Neural cell (in vitro differentiated cells): Measurements from ENCODE around the gene HSD3B1. TPM values are rescaled to one million over a fixed set of nuclear protein-coding genes. Genes with fewer than 3 reads are reported as not detected.

Source experiments
- H2AFZ ChIP-seq: fragments of 200-600, 300-800 bp; sonication (generic), shearing (Covaris generic); 2 replicates; pipeline ENCODE4 v1.6.0; 2014; ENCODE audit warnings: low read depth, mild to moderate bottlenecking, antibody characterized with exemption, low read length, moderate library complexity
- H3F3A ChIP-seq: fragments of 200-600 bp; shearing (Covaris generic); 2 replicates; pipeline ENCODE4 v1.6.1; 2016; ENCODE audit warnings: mild to moderate bottlenecking, moderate library complexity, mixed read lengths, antibody characterized with exemption, low read length; ENCODE audit not compliant: insufficient read depth, poor library complexity, severe bottlenecking
- H3K27ac ChIP-seq: fragments of 200-600, 300-800 bp; sonication (generic), shearing (Covaris generic); 2 replicates; pipeline ENCODE4 v1.5.1; 2014; ENCODE audit warnings: mild to moderate bottlenecking, low read length, moderate library complexity
- H3K27me3 ChIP-seq: fragments of 300-800, 200-600 bp; sonication (generic), shearing (Covaris generic); 2 replicates; pipeline ENCODE4 v1.6.0; 2014; ENCODE audit warnings: mild to moderate bottlenecking, low read depth, low read length, moderate library complexity; ENCODE audit not compliant: insufficient read depth
- H3K36me3 ChIP-seq: fragments of 300-800, 200-600 bp; sonication (generic), shearing (Covaris generic); 2 replicates; pipeline ENCODE4 v1.5.1; 2014; ENCODE audit warnings: mild to moderate bottlenecking, antibody characterized with exemption, low read length, moderate library complexity; ENCODE audit not compliant: insufficient read depth
- H3K4me2 ChIP-seq: fragments of 300-800, 200-600 bp; sonication (generic), shearing (Covaris generic); 2 replicates; pipeline ENCODE4 v1.6.0; 2014; ENCODE audit warnings: mild to moderate bottlenecking, low read length
- H3K4me3 ChIP-seq: fragments of 300-800, 200-600 bp; sonication (generic), shearing (Covaris generic); 2 replicates; pipeline ENCODE4 v1.5.1; 2014; ENCODE audit warnings: mild to moderate bottlenecking, low read length, moderate library complexity
- H3K79me2 ChIP-seq: fragments of 200-600 bp; shearing (Covaris generic); replicated peaks from 2 replicates; pipeline ENCODE4 v1.6.0; 2014; ENCODE audit warnings: mild to moderate bottlenecking, low read length, moderate library complexity; ENCODE audit not compliant: insufficient read depth
- H3K9ac ChIP-seq: fragments of 300-800, 200-600 bp; sonication (generic), shearing (Covaris generic); 2 replicates; pipeline ENCODE4 v1.6.1; 2016; ENCODE audit warnings: mild to moderate bottlenecking, low read length, mixed read lengths
- H3K9me2 ChIP-seq: fragments of 200-600 bp; shearing (Covaris generic); 2 replicates; pipeline ENCODE4 v1.6.1; 2016; ENCODE audit warnings: mild to moderate bottlenecking, low read length, mixed read lengths; ENCODE audit not compliant: insufficient read depth
- H3K9me3 ChIP-seq: fragments of 200-600, 300-800 bp; sonication (generic), shearing (Covaris generic); 2 replicates; pipeline ENCODE4 v1.6.1; 2016; ENCODE audit warnings: mild to moderate bottlenecking, mixed run types, low read length, moderate library complexity, mixed read lengths
- H4K20me1 ChIP-seq: fragments of 200-600 bp; shearing (Covaris generic); 2 replicates; pipeline ENCODE4 v1.6.1; 2016; ENCODE audit warnings: mild to moderate bottlenecking, mixed run types; ENCODE audit not compliant: insufficient read depth
- CTCF ChIP-seq: fragments of 450-650 bp; IDR thresholded peaks from 2 replicates; pipeline ENCODE4 v1.5.1; 2014; ENCODE audit warnings: antibody characterized with exemption, mild to moderate bottlenecking, moderate library complexity; ENCODE audit not compliant: poor library complexity, severe bottlenecking
- EP300 ChIP-seq: fragments of 450-650 bp; conservative IDR thresholded peaks from 2 replicates; pipeline ENCODE4 v1.6.1; 2014; ENCODE audit warnings: antibody characterized with exemption, mild to moderate bottlenecking, moderate library complexity; ENCODE audit not compliant: poor library complexity, severe bottlenecking
- EZH2 ChIP-seq: fragments of 200-600, 300-800 bp; shearing (Covaris generic), sonication (generic); IDR thresholded peaks from 2 replicates; pipeline ENCODE4 v1.6.1; 2014; ENCODE audit warnings: antibody characterized with exemption, low read length, borderline replicate concordance, mild to moderate bottlenecking; ENCODE audit not compliant: insufficient read depth, poor library complexity, severe bottlenecking
- MXI1 ChIP-seq: fragments of 450-650 bp; conservative IDR thresholded peaks from 2 replicates; pipeline ENCODE4 v1.6.1; 2014; ENCODE audit warnings: antibody characterized with exemption, mild to moderate bottlenecking; ENCODE audit not compliant: poor library complexity, severe bottlenecking
- POLR2AphosphoS5 ChIP-seq: IDR thresholded peaks from 2 replicates; pipeline ENCODE4 v1.6.1; 2012
- RAD21 ChIP-seq: fragments of 450-650 bp; conservative IDR thresholded peaks from 2 replicates; pipeline ENCODE4 v1.6.1; 2014; ENCODE audit warnings: antibody characterized with exemption, mild to moderate bottlenecking, moderate library complexity
- SMC3 ChIP-seq: fragments of 450-650 bp; conservative IDR thresholded peaks from 2 replicates; pipeline ENCODE4 v1.6.1; 2014; ENCODE audit warnings: antibody characterized with exemption, mild to moderate bottlenecking, moderate library complexity; ENCODE audit not compliant: poor library complexity
- TAF1 ChIP-seq: IDR thresholded peaks from 2 replicates; pipeline ENCODE4 v1.6.1; 2012; ENCODE audit warnings: low read depth
- polyA plus RNA-seq: library from polyadenylated mRNA; depleted of rRNA; stranded (reverse); fragments of >200 nt; gene quantifications from 2 replicates; pipeline ENCODE4 v1.2.3, GENCODE V29; 2014
- TF ChIP-seq, protein P1 (sequence below): IDR thresholded peaks from 2 replicates; pipeline ENCODE4 v1.6.1; 2012; ENCODE audit warnings: borderline replicate concordance

HSD3B1 gene
- polyA plus RNA-seq, 1 donor from 2014 or later, result not detected

DNA sequence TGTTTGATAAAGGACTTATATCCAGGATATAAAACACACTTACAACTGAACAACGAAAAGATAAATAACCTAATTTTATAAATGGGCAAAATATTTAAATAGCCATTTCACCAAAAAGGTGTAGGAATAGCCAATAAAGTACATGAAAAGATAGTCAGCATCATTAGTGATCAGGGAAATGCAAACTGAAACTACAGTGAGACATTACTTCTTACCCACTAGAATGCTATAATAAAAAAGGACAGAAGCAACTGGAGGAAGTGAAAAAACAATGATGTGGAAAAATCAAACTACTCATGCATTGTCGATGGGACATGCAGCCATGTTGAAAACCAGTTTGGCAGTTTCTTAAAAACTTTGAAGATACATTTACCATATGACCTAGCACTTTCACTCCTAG, 43.4 kb upstream of the HSD3B1 start:
- no peak for TF ChIP-seq POLR2AphosphoS5
- TF ChIP-seq MXI1, result no peak
- TF ChIP-seq EZH2, result no peak
- TF ChIP-seq CTCF, result no peak
- TF ChIP-seq, protein P1, sequence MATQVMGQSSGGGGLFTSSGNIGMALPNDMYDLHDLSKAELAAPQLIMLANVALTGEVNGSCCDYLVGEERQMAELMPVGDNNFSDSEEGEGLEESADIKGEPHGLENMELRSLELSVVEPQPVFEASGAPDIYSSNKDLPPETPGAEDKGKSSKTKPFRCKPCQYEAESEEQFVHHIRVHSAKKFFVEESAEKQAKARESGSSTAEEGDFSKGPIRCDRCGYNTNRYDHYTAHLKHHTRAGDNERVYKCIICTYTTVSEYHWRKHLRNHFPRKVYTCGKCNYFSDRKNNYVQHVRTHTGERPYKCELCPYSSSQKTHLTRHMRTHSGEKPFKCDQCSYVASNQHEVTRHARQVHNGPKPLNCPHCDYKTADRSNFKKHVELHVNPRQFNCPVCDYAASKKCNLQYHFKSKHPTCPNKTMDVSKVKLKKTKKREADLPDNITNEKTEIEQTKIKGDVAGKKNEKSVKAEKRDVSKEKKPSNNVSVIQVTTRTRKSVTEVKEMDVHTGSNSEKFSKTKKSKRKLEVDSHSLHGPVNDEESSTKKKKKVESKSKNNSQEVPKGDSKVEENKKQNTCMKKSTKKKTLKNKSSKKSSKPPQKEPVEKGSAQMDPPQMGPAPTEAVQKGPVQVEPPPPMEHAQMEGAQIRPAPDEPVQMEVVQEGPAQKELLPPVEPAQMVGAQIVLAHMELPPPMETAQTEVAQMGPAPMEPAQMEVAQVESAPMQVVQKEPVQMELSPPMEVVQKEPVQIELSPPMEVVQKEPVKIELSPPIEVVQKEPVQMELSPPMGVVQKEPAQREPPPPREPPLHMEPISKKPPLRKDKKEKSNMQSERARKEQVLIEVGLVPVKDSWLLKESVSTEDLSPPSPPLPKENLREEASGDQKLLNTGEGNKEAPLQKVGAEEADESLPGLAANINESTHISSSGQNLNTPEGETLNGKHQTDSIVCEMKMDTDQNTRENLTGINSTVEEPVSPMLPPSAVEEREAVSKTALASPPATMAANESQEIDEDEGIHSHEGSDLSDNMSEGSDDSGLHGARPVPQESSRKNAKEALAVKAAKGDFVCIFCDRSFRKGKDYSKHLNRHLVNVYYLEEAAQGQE, result no peak
- no peak overlapping the region for H3K27ac ChIP-seq
- no peak overlapping the region for H3K4me3 ChIP-seq
- H3K4me2 ChIP-seq, result no peak overlapping the region
- H3K9me3 ChIP-seq, result no peaks in the 10 kb centered on the region
- no peaks in the 10 kb centered on the region for H3K79me2 ChIP-seq
- no peaks in the 10 kb centered on the region for H3F3A ChIP-seq
- H3K9ac ChIP-seq, result no peak overlapping the region
- no peaks in the 10 kb centered on the region for H4K20me1 ChIP-seq
- no peaks in the 10 kb centered on the region for H3K27me3 ChIP-seq
- H3K36me3 ChIP-seq, result no peaks in the 10 kb centered on the region
- no peak overlapping the region for H2AFZ ChIP-seq
- no peaks in the 10 kb centered on the region for H3K9me2 ChIP-seq

DNA sequence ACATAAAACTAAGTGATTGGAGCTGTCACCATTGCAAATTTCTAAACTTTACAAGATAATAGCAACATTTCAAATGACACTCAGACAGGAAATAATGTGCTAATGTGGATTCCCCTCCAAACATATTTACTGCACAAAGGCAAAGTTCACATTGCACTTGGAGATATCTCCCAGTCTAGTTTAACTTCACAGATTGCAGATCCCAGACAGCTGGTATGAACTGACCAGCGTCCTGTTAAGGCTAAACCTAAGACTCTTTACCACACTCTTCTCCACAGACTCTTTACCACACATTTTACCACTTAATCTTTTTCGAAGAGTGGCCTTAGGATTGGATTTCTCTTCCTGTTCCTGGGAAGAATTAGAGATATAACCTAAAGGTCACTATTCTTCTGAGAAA, 40.6 kb upstream of the HSD3B1 start:
- no peak overlapping the region for H2AFZ ChIP-seq
- no peaks in the 10 kb centered on the region for H3K9me3 ChIP-seq
- H3K36me3 ChIP-seq, result no peaks in the 10 kb centered on the region
- no peak overlapping the region for H3K4me2 ChIP-seq
- no peaks in the 10 kb centered on the region for H3K79me2 ChIP-seq
- H3K27ac ChIP-seq, result no peak overlapping the region
- H3F3A ChIP-seq, result no peaks in the 10 kb centered on the region
- H3K9me2 ChIP-seq, result no peaks in the 10 kb centered on the region
- TF ChIP-seq MXI1 (no peak), TAF1 (no peak), POLR2AphosphoS5 (no peak), EZH2 (no peak), RAD21 (no peak), EP300 (no peak), CTCF (no peak), SMC3 (no peak)
- TF ChIP-seq, protein P1, result no peak
- H3K4me3 ChIP-seq, result no peak overlapping the region
- no peaks in the 10 kb centered on the region for H3K27me3 ChIP-seq
- H3K9ac ChIP-seq, result no peak overlapping the region
- no peaks in the 10 kb centered on the region for H4K20me1 ChIP-seq
